Gastroesophageal sphincter (tissue), 4 donors: ENCODE results near the gene TDO2. TPM values are rescaled to one million over a fixed set of nuclear protein-coding genes. Genes with fewer than 3 reads are reported as not detected.
"Not testable (repeated sequence)": the region's sequence is repeated elsewhere in the genome, so short reads cannot be mapped to it uniquely, and the experiment has no call there.

Experiments used
- ATAC-seq: fragments of 150-250 bp; one replicate; pipeline ENCODE4 v1.9.1; 2016; ENCODE audit warnings: mild to moderate bottlenecking, moderate library complexity
- H3K27ac ChIP-seq, 4 donors: fragments of 200-600 bp; sonication (generic) in 3 of 4; 1 replicate in 3 of 4; 2 replicates in 1 of 4; pipeline ENCODE4 v1.5.1; 2016 to 2019
- H3K27me3 ChIP-seq: fragments of 200-600 bp; sonication (generic); one replicate; pipeline ENCODE4 v1.5.1; 2019
- H3K36me3 ChIP-seq, 2 donors: fragments of 200-600 bp; sonication (generic); one replicate each; pipeline ENCODE4 v1.5.1; 2019; ENCODE audit warnings: control low read depth in 1 of 2
- H3K4me1 ChIP-seq, 3 donors: fragments of 200-600 bp; sonication (generic); 1 replicate in 2 of 3; 2 replicates in 1 of 3; pipeline ENCODE4 v1.5.1; 2016 to 2019; ENCODE audit warnings: control low read depth in 2 of 3
- H3K4me3 ChIP-seq, 2 donors: fragments of 200-600 bp; sonication (generic); one replicate each; pipeline ENCODE4 v1.5.1; 2019; ENCODE audit warnings: mild to moderate bottlenecking in 1 of 2, moderate library complexity in 1 of 2
- H3K9me3 ChIP-seq, 3 donors: fragments of 200-600 bp; sonication (generic); one replicate each; pipeline ENCODE4 v1.5.1; 2017 to 2019; ENCODE audit warnings: control low read depth in 2 of 3
- CTCF ChIP-seq, 4 experiments: fragments of 200-600 bp in 2 of 4; fragments of 450-650 bp in 2 of 4; sonication (generic) in 1 of 4; IDR thresholded peaks; one replicate each; pipeline ENCODE4 v1.5.1; 2017 to 2019; ENCODE audit warnings: antibody characterized with exemption in 4 of 4, mild to moderate bottlenecking in 2 of 4, moderate library complexity in 2 of 4
- EP300 ChIP-seq: sonication (generic); formaldehyde crosslinking; IDR thresholded peaks from one replicate; pipeline ENCODE4 v1.6.1; 2017; ENCODE audit warnings: antibody characterized with exemption, mild to moderate bottlenecking
- POLR2A ChIP-seq, 2 donors: fragments of 450-650 bp; IDR thresholded peaks; one replicate each; pipeline ENCODE4 v1.6.1; 2017; ENCODE audit warnings: antibody characterized with exemption in 2 of 2, mild to moderate bottlenecking in 2 of 2, moderate library complexity in 1 of 2
- POLR2AphosphoS5 ChIP-seq: sonication (generic); formaldehyde crosslinking; IDR thresholded peaks from one replicate; pipeline ENCODE4 v1.6.1; 2017; ENCODE audit warnings: antibody characterized with exemption
- WGBS, 2 donors: methylation state at CpG; one replicate each; pipeline ENCODE4 v1.1.5; 2018; ENCODE audit warnings: low coverage in 1 of 2; 5-methylcytosine and 5-hydroxymethylcytosine counted together
- total RNA-seq, 4 donors: library from RNA; depleted of rRNA; stranded (reverse); fragments of >200 nt; gene quantifications; one replicate each; pipeline ENCODE4 v1.1.0, GENCODE V29; 2016

The TDO2 gene
- total RNA-seq, 4 donors from 2014 or later = 0.08 TPM; not detected in 3

GRCh38 chr4:155889946-155890345, 13.6 kb upstream of the TDO2 start:
- Histone ChIP-seq H3K4me1 (peaks cover 0 to 2% (median 0%) of the 10 kb centered on the region in 3 donors), H3K27ac (no peak overlapping the region), H3K27me3 (no peaks in the 10 kb centered on the region), H3K4me3 (no peak overlapping the region), H3K9me3 (no peaks in the 10 kb centered on the region), H3K36me3 (no peaks in the 10 kb centered on the region)
- WGBS, 2 donors = 48 to 55% methylated on average over 2 of the region's 2 CpGs
- ATAC-seq = no peak
- TF ChIP-seq EP300 (no peak), CTCF (IDR thresholded peaks at IDR 0.05) (no peak), POLR2AphosphoS5 (no peak), POLR2A (IDR thresholded peaks at IDR 0.05) (no peak)

- ATAC-seq = no peak
- Histone ChIP-seq H3K4me3 (no peak overlapping the region), H3K4me1 (peaks cover 0 to 2% (median 0%) of the 10 kb centered on the region in 3 donors), H3K27me3 (no peaks in the 10 kb centered on the region), H3K36me3 (no peaks in the 10 kb centered on the region), H3K9me3 (no peaks in the 10 kb centered on the region), H3K27ac (no peak overlapping the region)
- TF ChIP-seq POLR2AphosphoS5 (no peak), EP300 (no peak), CTCF (IDR thresholded peaks at IDR 0.05) (no peak), POLR2A (IDR thresholded peaks at IDR 0.05) (no peak)
- 72 to 90% methylated on average over 3 of the region's 3 CpGs for WGBS, 2 donors
These were observed 12.4 kb upstream of the TDO2 start for GRCh38 chr4:155891058-155891457.

- not testable (repeated sequence) for ATAC-seq, H3K4me1 ChIP-seq, H3K27ac ChIP-seq, H3K9me3 ChIP-seq, H3K27me3 ChIP-seq, H3K4me3 ChIP-seq, H3K36me3 ChIP-seq
- 84 to 92% methylated on average over 2 of the region's 2 CpGs for WGBS, 2 donors
These were observed 5.1 kb upstream of the TDO2 start for GRCh38 chr4:155898371-155898770.

- ATAC-seq = no peak
- 0% methylated on average over 2 to 3 of the region's 3 CpGs for WGBS, 2 donors
These were observed 3.6 kb upstream of the TDO2 start for GRCh38 chr4:155899891-155900290.

GRCh38 chr4:155900381-155900780, 3.1 kb upstream of the TDO2 start:
- H3K4me3 ChIP-seq = no peak overlapping the region
- no peak overlapping the region for H3K27ac ChIP-seq
- 0% methylated on average over 1 of the region's 1 CpG for WGBS, 2 donors
- ATAC-seq = no peak
- no peaks in the 10 kb centered on the region for H3K36me3 ChIP-seq
- TF ChIP-seq POLR2AphosphoS5 (no peak), EP300 (no peak), POLR2A (IDR thresholded peaks at IDR 0.05) (no peak), CTCF (IDR thresholded peaks at IDR 0.05) (no peak)
- peaks cover 0 to 9% (median 0%) of the 10 kb centered on the region in 3 donors for H3K4me1 ChIP-seq
- no peaks in the 10 kb centered on the region for H3K9me3 ChIP-seq
- no peaks in the 10 kb centered on the region for H3K27me3 ChIP-seq

More at GRCh38 chr4:155899891-155900290, 3.6 kb upstream of the TDO2 start:
- TF ChIP-seq EP300 (no peak), POLR2AphosphoS5 (no peak), CTCF (IDR thresholded peaks at IDR 0.05) (no peak)
- H3K27ac ChIP-seq = no peak overlapping the region
- H3K36me3 ChIP-seq = no peaks in the 10 kb centered on the region
- no peaks in the 10 kb centered on the region for H3K9me3 ChIP-seq
- H3K4me3 ChIP-seq = no peak overlapping the region
- peaks cover 0 to 9% (median 0%) of the 10 kb centered on the region in 3 donors for H3K4me1 ChIP-seq
- no peaks in the 10 kb centered on the region for H3K27me3 ChIP-seq
